Esophagus (tissue), 2 donors: ENCODE results near the gene AP2A1. TPM values are rescaled to one million over a fixed set of nuclear protein-coding genes. Genes with fewer than 3 reads are reported as not detected.
A peak's percentile ranks its signal among the peaks of the same experiment; 100 is the strongest.
"Not testable (repeated sequence)": the region's sequence is repeated elsewhere in the genome, so short reads cannot be mapped to it uniquely, and the experiment has no call there.

ENCODE experiments used
- H3K27ac ChIP-seq, 2 donors: one replicate each; pipeline ENCODE4 v1.5.1; 2013; ENCODE audit warnings: low read depth in 2 of 2, mild to moderate bottlenecking in 2 of 2, inconsistent platforms in 1 of 2, low read length in 1 of 2, moderate library complexity in 1 of 2
- H3K27me3 ChIP-seq, 2 donors: one replicate each; pipeline ENCODE4 v1.6.1; 2013; ENCODE audit warnings: low read length in 2 of 2, control low read depth in 1 of 2, mild to moderate bottlenecking in 1 of 2; ENCODE audit not compliant: insufficient read depth in 2 of 2, control insufficient read depth in 1 of 2
- H3K36me3 ChIP-seq, 2 donors: one replicate each; pipeline ENCODE4 v1.6.1; 2013; ENCODE audit warnings: low read length in 1 of 2; ENCODE audit not compliant: control insufficient read depth in 2 of 2, insufficient read depth in 2 of 2
- H3K4me1 ChIP-seq, 2 donors: one replicate each; pipeline ENCODE4 v1.6.1; 2013; ENCODE audit warnings: low read length in 1 of 2; ENCODE audit not compliant: control insufficient read depth in 2 of 2, insufficient read depth in 2 of 2
- H3K4me3 ChIP-seq, 2 donors: one replicate each; pipeline ENCODE4 v1.5.1; 2013; ENCODE audit warnings: low read length in 2 of 2, mild to moderate bottlenecking in 2 of 2, low read depth in 1 of 2, moderate library complexity in 1 of 2
- H3K9me3 ChIP-seq, 2 donors: one replicate each; pipeline ENCODE4 v1.6.1; 2013; ENCODE audit warnings: mild to moderate bottlenecking in 2 of 2, low read depth in 1 of 2, low read length in 1 of 2, moderate library complexity in 1 of 2; ENCODE audit not compliant: control insufficient read depth in 2 of 2, insufficient read depth in 1 of 2
- WGBS, 2 donors: extraction: QIAGEN DNeasy Blood & Tissue Kit; methylation state at CpG; one replicate each; pipeline ENCODE4 v1.1.7; 2013; 5-methylcytosine and 5-hydroxymethylcytosine counted together
- polyA plus RNA-seq, 2 donors: library from polyadenylated mRNA; stranded (reverse); fragments of 200-250 nt; gene quantifications; one replicate each; pipeline ENCODE4 v1.2.3, GENCODE V29; 2013
- donor health status: healthy with polysubstance abuse.
- donor health status: Bipolar disorder and iron deficiency.

The AP2A1 gene
- polyA plus RNA-seq: 10 to 100 TPM; 37.4 to 40.7 TPM

GRCh38 chr19:49766930-49767299 is at the start of gene AP2A1:
Gene AP2A1, plus strand, starts transcription at chr19:49767001. Its CDS starts 133 bp downstream, at chr19:49767134.
- Histone ChIP-seq H3K27me3 (no peaks in the 10 kb centered on the region), H3K4me3 (peak within 1 kb of the TSS; percentile 71 to 92), H3K9me3 (no peaks in the 10 kb centered on the region), H3K4me1 (peaks cover 6 to 11% of the 10 kb centered on the region in 2 donors), H3K36me3 (peaks cover 2% of the 10 kb centered on the region in 2 donors), H3K27ac (peak within 1 kb of the TSS; percentile 97)
- WGBS, 2 donors: 1 to 2% methylated on average over 26 to 38 of the region's 38 CpGs

- H3K27me3 ChIP-seq: no peaks in the 10 kb centered on the region
- H3K9me3 ChIP-seq: peaks cover 0 to 4% of the 10 kb centered on the region in 2 donors
- H3K27ac ChIP-seq: no peak overlapping the region
- H3K4me3 ChIP-seq: no peak overlapping the region
- 88 to 89% methylated on average over 8 of the region's 8 CpGs for WGBS, 2 donors
- H3K4me1 ChIP-seq: peaks cover 0 to 4% of the 10 kb centered on the region in 2 donors
- H3K36me3 ChIP-seq: no peaks in the 10 kb centered on the region
Observed at GRCh38 chr19:49718511-49718910, 48.3 kb upstream of the AP2A1 start.

GRCh38 chr19:49718991-49719390 is 47.8 kb upstream of the AP2A1 start:
- H3K27me3 ChIP-seq: no peaks in the 10 kb centered on the region
- WGBS, 2 donors: 79 to 80% methylated on average over 6 of the region's 6 CpGs
- no peak overlapping the region for H3K4me3 ChIP-seq
- H3K4me1 ChIP-seq: no peaks in the 10 kb centered on the region
- no peaks in the 10 kb centered on the region for H3K36me3 ChIP-seq
- H3K27ac ChIP-seq: no peak overlapping the region
- H3K9me3 ChIP-seq: peaks cover 0 to 4% of the 10 kb centered on the region in 2 donors

GRCh38 chr19:49719420-49719819 is 47.4 kb upstream of the AP2A1 start:
- not testable (repeated sequence) for H3K9me3 ChIP-seq, H3K4me3 ChIP-seq, H3K36me3 ChIP-seq, H3K27me3 ChIP-seq, H3K27ac ChIP-seq, H3K4me1 ChIP-seq
- 70 to 77% methylated on average over 22 of the region's 22 CpGs for WGBS, 2 donors

GRCh38 chr19:49727217-49728030 is 39.4 kb upstream of the AP2A1 start:
- no peak overlapping the region for H3K27ac ChIP-seq
- WGBS, 2 donors: 59 to 72% methylated on average over 23 of the region's 23 CpGs
- no peaks in the 10 kb centered on the region for H3K4me1 ChIP-seq
- no peaks in the 10 kb centered on the region for H3K27me3 ChIP-seq
- H3K36me3 ChIP-seq: no peaks in the 10 kb centered on the region
- H3K9me3 ChIP-seq: no peaks in the 10 kb centered on the region
- no peak overlapping the region for H3K4me3 ChIP-seq

GRCh38 chr19:49730166-49730565 is 36.6 kb upstream of the AP2A1 start:
- Histone ChIP-seq H3K27ac (no peak overlapping the region), H3K4me1 (no peaks in the 10 kb centered on the region), H3K36me3 (no peaks in the 10 kb centered on the region), H3K9me3 (no peaks in the 10 kb centered on the region), H3K27me3 (no peaks in the 10 kb centered on the region), H3K4me3 (no peak overlapping the region)
- 79 to 84% methylated on average over 5 of the region's 5 CpGs for WGBS, 2 donors

GRCh38 chr19:49738268-49738667 is 28.5 kb upstream of the AP2A1 start:
- Histone ChIP-seq H3K4me1 (peaks cover 0 to 4% of the 10 kb centered on the region in 2 donors), H3K4me3 (no peak overlapping the region), H3K36me3 (no peaks in the 10 kb centered on the region), H3K9me3 (no peaks in the 10 kb centered on the region), H3K27ac (no peak overlapping the region), H3K27me3 (no peaks in the 10 kb centered on the region)
- WGBS, 2 donors: 58 to 65% methylated on average over 4 of the region's 4 CpGs

GRCh38 chr19:49739098-49739497 is 27.7 kb upstream of the AP2A1 start:
- Histone ChIP-seq H3K27ac (no peak overlapping the region), H3K4me3 (no peak overlapping the region), H3K4me1 (peaks cover 0 to 4% of the 10 kb centered on the region in 2 donors), H3K9me3 (no peaks in the 10 kb centered on the region), H3K27me3 (no peaks in the 10 kb centered on the region), H3K36me3 (no peaks in the 10 kb centered on the region)
- WGBS, 2 donors: 58 to 80% methylated on average over 1 of the region's 1 CpG

- Histone ChIP-seq H3K27ac (no peak overlapping the region), H3K36me3 (no peaks in the 10 kb centered on the region), H3K4me1 (peaks cover 0 to 4% of the 10 kb centered on the region in 2 donors), H3K9me3 (no peaks in the 10 kb centered on the region), H3K27me3 (no peaks in the 10 kb centered on the region), H3K4me3 (no peak overlapping the region)
- WGBS, 2 donors: 64 to 80% methylated on average over 10 of the region's 10 CpGs
Observed at GRCh38 chr19:49739933-49740332, 26.9 kb upstream of the AP2A1 start.
